IPS DF 6.9 (cell line): ENCODE results near the gene CYB5A.

Experiments
- DNase-seq: peaks from one replicate; pipeline ENCODE4 v3.0.0-alpha.2; 2013; ENCODE audit warnings: low read depth, low spot score
- H3K27ac ChIP-seq: one replicate; pipeline ENCODE4 v1.5.1; 2013; ENCODE audit warnings: low read length, control low read depth
- H3K27me3 ChIP-seq: 2 replicates; pipeline ENCODE4 v1.6.1; 2013; ENCODE audit warnings: mild to moderate bottlenecking, low read length; ENCODE audit not compliant: control insufficient read depth, insufficient read depth
- H3K36me3 ChIP-seq: 2 replicates; pipeline ENCODE4 v1.6.1; 2013; ENCODE audit warnings: low read length; ENCODE audit not compliant: control insufficient read depth, insufficient read depth
- H3K4me1 ChIP-seq: 2 replicates; pipeline ENCODE4 v1.6.1; 2013; ENCODE audit warnings: low read length; ENCODE audit not compliant: control insufficient read depth, insufficient read depth
- H3K4me3 ChIP-seq: 2 replicates; pipeline ENCODE4 v1.5.1; 2013; ENCODE audit warnings: mild to moderate bottlenecking, low read length
- H3K9me3 ChIP-seq: 2 replicates; pipeline ENCODE4 v1.6.1; 2013; ENCODE audit warnings: low read length, inconsistent platforms; ENCODE audit not compliant: control insufficient read depth, insufficient read depth
- WGBS: extraction: QIAGEN DNeasy Blood & Tissue Kit; methylation state at CpG from one replicate; pipeline ENCODE4 v1.1.7; 2013; ENCODE audit warnings: mixed read lengths, missing lambda C conversion rate; ENCODE audit not compliant: insufficient read length, insufficient coverage; 5-methylcytosine and 5-hydroxymethylcytosine counted together

Gene CYB5A

GRCh38 chr18:74326231-74326630, 34.5 kb upstream of the CYB5A start:
- no peaks in the 10 kb centered on the region for H3K9me3 ChIP-seq
- no peak for DNase-seq
- H3K4me1 ChIP-seq, result no peaks in the 10 kb centered on the region
- no peak overlapping the region for H3K4me3 ChIP-seq
- H3K36me3 ChIP-seq, result no peaks in the 10 kb centered on the region
- no CpG with 5 or more reads among the region's 2 CpGs for WGBS
- H3K27ac ChIP-seq, result no peak overlapping the region
- no peaks in the 10 kb centered on the region for H3K27me3 ChIP-seq

- H3K4me1 ChIP-seq, result no peaks in the 10 kb centered on the region
- no peaks in the 10 kb centered on the region for H3K36me3 ChIP-seq
- no peaks in the 10 kb centered on the region for H3K27me3 ChIP-seq
- no peak for DNase-seq
- no CpG with 5 or more reads among the region's 29 CpGs for WGBS
- H3K4me3 ChIP-seq, result no peak overlapping the region
- H3K9me3 ChIP-seq, result no peaks in the 10 kb centered on the region
- no peak overlapping the region for H3K27ac ChIP-seq
Observed at GRCh38 chr18:74316257-74317170, 24.8 kb upstream of the CYB5A start.

- no peak for DNase-seq
- Histone ChIP-seq H3K9me3 (no peaks in the 10 kb centered on the region), H3K27me3 (no peaks in the 10 kb centered on the region), H3K4me3 (no peak within 1 kb of the TSS; the same call in 1 of the 2 replicates), H3K27ac (no peak within 1 kb of the TSS), H3K4me1 (no peaks in the 10 kb centered on the region), H3K36me3 (no peaks in the 10 kb centered on the region)
- WGBS, result no CpG with 5 or more reads among the region's 51 CpGs
Observed at GRCh38 chr18:74315464-74316256, 23.9 kb upstream of the CYB5A start, which contains the start of gene C18orf63. Gene C18orf63, plus strand, starts transcription at chr18:74315839. Its CDS starts 2,027 bp downstream, at chr18:74317866.

GRCh38 chr18:74314759-74315463, 23.1 kb upstream of the CYB5A start:
- H3K36me3 ChIP-seq, result no peaks in the 10 kb centered on the region
- H3K27me3 ChIP-seq, result no peaks in the 10 kb centered on the region
- no peak for DNase-seq
- H3K4me3 ChIP-seq, result no peak overlapping the region; the same call in 1 of the 2 replicates
- 100% methylated on average over 7 of the region's 22 CpGs for WGBS
- no peak overlapping the region for H3K27ac ChIP-seq
- H3K4me1 ChIP-seq, result no peaks in the 10 kb centered on the region
- H3K9me3 ChIP-seq, result no peaks in the 10 kb centered on the region

- Histone ChIP-seq H3K4me1 (no peaks in the 10 kb centered on the region), H3K36me3 (no peaks in the 10 kb centered on the region), H3K27ac (no peak overlapping the region), H3K9me3 (no peaks in the 10 kb centered on the region), H3K27me3 (no peaks in the 10 kb centered on the region), H3K4me3 (no peak overlapping the region)
- DNase-seq, result no peak
- WGBS, result no CpG with 5 or more reads among the region's 1 CpG
Observed at GRCh38 chr18:74311000-74311399, 19.2 kb upstream of the CYB5A start.

GRCh38 chr18:74310411-74310810, 18.6 kb upstream of the CYB5A start:
- WGBS, result no CpG with 5 or more reads among the region's 3 CpGs
- no peak for DNase-seq
- Histone ChIP-seq H3K4me1 (no peaks in the 10 kb centered on the region), H3K4me3 (no peak overlapping the region), H3K27ac (no peak overlapping the region), H3K36me3 (no peaks in the 10 kb centered on the region), H3K9me3 (no peaks in the 10 kb centered on the region), H3K27me3 (no peaks in the 10 kb centered on the region)

- Histone ChIP-seq H3K36me3 (no peaks in the 10 kb centered on the region), H3K27ac (no peak overlapping the region), H3K9me3 (no peaks in the 10 kb centered on the region), H3K4me3 (no peak overlapping the region), H3K27me3 (no peaks in the 10 kb centered on the region), H3K4me1 (no peaks in the 10 kb centered on the region)
- no CpG with 5 or more reads among the region's 1 CpG for WGBS
- no peak for DNase-seq
Observed at GRCh38 chr18:74303936-74304335, 12.2 kb upstream of the CYB5A start.

GRCh38 chr18:74303306-74303705, 11.5 kb upstream of the CYB5A start:
- H3K9me3 ChIP-seq, result no peaks in the 10 kb centered on the region
- no peaks in the 10 kb centered on the region for H3K27me3 ChIP-seq
- no peak for DNase-seq
- H3K27ac ChIP-seq, result no peak overlapping the region
- H3K4me3 ChIP-seq, result no peak overlapping the region
- H3K36me3 ChIP-seq, result no peaks in the 10 kb centered on the region
- no CpG with 5 or more reads among the region's 5 CpGs for WGBS
- no peaks in the 10 kb centered on the region for H3K4me1 ChIP-seq

GRCh38 chr18:74299746-74300145, 8.0 kb upstream of the CYB5A start:
- WGBS, result no CpG with 5 or more reads among the region's 3 CpGs
- Histone ChIP-seq H3K27me3 (no peaks in the 10 kb centered on the region), H3K4me1 (no peaks in the 10 kb centered on the region), H3K27ac (no peak overlapping the region), H3K4me3 (no peak overlapping the region), H3K9me3 (no peaks in the 10 kb centered on the region), H3K36me3 (no peaks in the 10 kb centered on the region)
- no peak for DNase-seq

GRCh38 chr18:74299162-74299561, 7.4 kb upstream of the CYB5A start:
- DNase-seq, result no peak
- no peaks in the 10 kb centered on the region for H3K9me3 ChIP-seq
- no CpG with 5 or more reads among the region's 1 CpG for WGBS
- H3K36me3 ChIP-seq, result no peaks in the 10 kb centered on the region
- no peak overlapping the region for H3K27ac ChIP-seq
- H3K4me1 ChIP-seq, result no peaks in the 10 kb centered on the region
- no peak overlapping the region for H3K4me3 ChIP-seq
- no peaks in the 10 kb centered on the region for H3K27me3 ChIP-seq
